Upper lobe of right lung (tissue), 1 donor: Measurements from ENCODE around the gene ZNF385B. TPM values are rescaled to one million over a fixed set of nuclear protein-coding genes. Genes with fewer than 3 reads are reported as not detected.
"Not testable (repeated sequence)": the region's sequence is repeated elsewhere in the genome, so short reads cannot be mapped to it uniquely, and the experiment has no call there.

Experiments used
- ATAC-seq: fragments of 200-7000 bp; cut with Tn5 transposase; one replicate; pipeline ENCODE4 v1.9.1; 2020; ENCODE audit warnings: mild to moderate bottlenecking, moderate library complexity
- DNase-seq: peaks from one replicate; pipeline ENCODE4 v3.0.0-alpha.2; 2020
- H3K27ac ChIP-seq: fragments of 200-600 bp; one replicate; pipeline ENCODE4 v1.8.0; 2022
- H3K27me3 ChIP-seq: fragments of 200-600 bp; one replicate; pipeline ENCODE4 v1.8.0; 2022; ENCODE audit warnings: mild to moderate bottlenecking
- H3K36me3 ChIP-seq: fragments of 200-600 bp; one replicate; pipeline ENCODE4 v1.8.0; 2022
- H3K4me1 ChIP-seq: fragments of 200-600 bp; one replicate; pipeline ENCODE4 v1.8.0; 2022
- H3K4me3 ChIP-seq: fragments of 200-600 bp; one replicate; pipeline ENCODE4 v1.8.0; 2022; ENCODE audit warnings: mild to moderate bottlenecking
- H3K9me3 ChIP-seq: fragments of 200-600 bp; one replicate; pipeline ENCODE4 v1.8.0; 2022
- intact Hi-C: fragments of 100-400 bp; cut with DNase I; formaldehyde crosslinking; loops from one replicate; pipeline ENCODE4 v1.11.0; 2022
- total RNA-seq: library from RNA; stranded (reverse); fragmentation: NEBNext Ultra II Directional; extraction: Animal tissue kit (Norgen Biotek cat#: 25700); gene quantifications from one replicate; pipeline ENCODE4 v1.2.1, GENCODE V29; 2021
- TF ChIP-seq, protein P1 (sequence below): fragments of 200-600 bp; IDR thresholded peaks from one replicate; pipeline ENCODE4 v1.8.0; 2022; ENCODE audit warnings: antibody characterized with exemption
- donor health status: DM: no; HTN: yes; CAD: no; lungs with severe emphysema.

The ZNF385B gene
- total RNA-seq, 1 donor from 2014 or later = 62.3 TPM

DNA sequence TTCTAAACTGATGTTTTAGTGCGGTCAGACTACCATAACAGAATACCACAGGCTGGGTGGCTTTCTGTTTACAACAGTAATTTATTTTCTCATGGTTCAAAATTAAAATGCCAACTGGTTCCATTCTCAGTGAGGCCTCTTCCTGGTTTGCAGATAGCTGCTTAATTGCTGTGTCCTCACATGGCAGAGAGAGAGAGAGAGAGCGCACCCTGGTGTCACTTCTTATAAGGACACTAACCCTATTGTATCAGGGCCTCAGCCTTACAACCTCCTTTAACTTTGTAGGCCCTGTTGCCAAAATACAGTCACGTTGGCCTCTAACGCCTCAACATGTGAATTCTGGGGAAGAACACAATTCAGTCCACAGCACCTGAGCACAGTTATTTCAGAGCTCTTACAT lies 37.5 kb upstream of the ZNF385B start:
- ATAC-seq (no peak), DNase-seq (no peak)
- H3K27ac ChIP-seq = no peak overlapping the region
- intact Hi-C loops = no loop called here
- TF ChIP-seq, protein P1, sequence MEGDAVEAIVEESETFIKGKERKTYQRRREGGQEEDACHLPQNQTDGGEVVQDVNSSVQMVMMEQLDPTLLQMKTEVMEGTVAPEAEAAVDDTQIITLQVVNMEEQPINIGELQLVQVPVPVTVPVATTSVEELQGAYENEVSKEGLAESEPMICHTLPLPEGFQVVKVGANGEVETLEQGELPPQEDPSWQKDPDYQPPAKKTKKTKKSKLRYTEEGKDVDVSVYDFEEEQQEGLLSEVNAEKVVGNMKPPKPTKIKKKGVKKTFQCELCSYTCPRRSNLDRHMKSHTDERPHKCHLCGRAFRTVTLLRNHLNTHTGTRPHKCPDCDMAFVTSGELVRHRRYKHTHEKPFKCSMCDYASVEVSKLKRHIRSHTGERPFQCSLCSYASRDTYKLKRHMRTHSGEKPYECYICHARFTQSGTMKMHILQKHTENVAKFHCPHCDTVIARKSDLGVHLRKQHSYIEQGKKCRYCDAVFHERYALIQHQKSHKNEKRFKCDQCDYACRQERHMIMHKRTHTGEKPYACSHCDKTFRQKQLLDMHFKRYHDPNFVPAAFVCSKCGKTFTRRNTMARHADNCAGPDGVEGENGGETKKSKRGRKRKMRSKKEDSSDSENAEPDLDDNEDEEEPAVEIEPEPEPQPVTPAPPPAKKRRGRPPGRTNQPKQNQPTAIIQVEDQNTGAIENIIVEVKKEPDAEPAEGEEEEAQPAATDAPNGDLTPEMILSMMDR = no peak
- no peaks in the 10 kb centered on the region for H3K27me3 ChIP-seq
- H3K4me3 ChIP-seq = no peak overlapping the region
- H3K9me3 ChIP-seq = no peaks in the 10 kb centered on the region
- no peaks in the 10 kb centered on the region for H3K4me1 ChIP-seq
- H3K36me3 ChIP-seq = no peaks in the 10 kb centered on the region

DNA sequence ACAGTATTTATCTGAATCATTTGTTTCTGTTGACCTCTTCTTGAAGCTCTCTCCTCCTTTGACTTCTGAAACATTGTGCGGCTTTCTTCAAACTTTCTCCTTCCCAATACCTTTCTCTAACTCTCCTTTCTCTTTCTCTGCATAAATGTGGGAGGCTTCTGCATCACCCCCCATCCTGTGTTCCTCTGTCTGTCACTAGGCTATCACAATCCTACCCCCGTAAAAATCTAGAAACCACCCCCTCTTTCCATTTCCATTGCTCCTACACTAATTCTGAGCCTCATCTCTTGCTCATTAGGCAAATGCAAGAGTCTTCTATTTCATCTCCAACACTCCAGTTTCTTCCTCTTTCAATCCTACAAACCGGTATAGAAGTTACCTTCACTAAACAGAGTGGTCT lies 32.2 kb upstream of the ZNF385B start:
- Histone ChIP-seq H3K9me3 (no peaks in the 10 kb centered on the region), H3K4me3 (no peak overlapping the region), H3K27me3 (no peaks in the 10 kb centered on the region), H3K27ac (no peak overlapping the region), H3K4me1 (no peaks in the 10 kb centered on the region), H3K36me3 (no peaks in the 10 kb centered on the region)
- DNase-seq (no peak), ATAC-seq (no peak)
- intact Hi-C loops = no loop called here
- TF ChIP-seq, protein P1 = no peak

DNA sequence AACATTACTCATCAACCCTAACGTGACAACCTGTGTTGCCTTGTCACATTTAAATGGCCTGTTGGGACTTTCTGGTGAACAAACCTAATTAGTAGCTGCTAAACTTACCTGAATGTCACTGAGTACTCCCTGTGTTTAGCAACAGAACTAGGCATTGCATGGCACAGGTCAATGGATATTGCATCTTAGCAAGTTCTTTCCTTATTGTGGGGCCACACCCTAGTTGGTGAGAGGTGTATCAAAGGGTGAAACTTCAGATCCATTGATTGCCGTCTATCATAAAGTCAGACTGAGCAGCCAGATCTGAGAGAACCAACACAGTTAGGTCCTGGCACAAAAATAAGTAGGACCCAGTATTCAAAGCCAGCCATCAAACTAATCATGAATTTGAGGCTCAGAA lies 29.8 kb upstream of the ZNF385B start:
- H3K27me3 ChIP-seq = no peaks in the 10 kb centered on the region
- no peak overlapping the region for H3K27ac ChIP-seq
- H3K4me1 ChIP-seq = no peaks in the 10 kb centered on the region
- DNase-seq = no peak
- no peak overlapping the region for H3K4me3 ChIP-seq
- intact Hi-C loops = no loop called here
- ATAC-seq = no peak
- no peaks in the 10 kb centered on the region for H3K9me3 ChIP-seq
- no peaks in the 10 kb centered on the region for H3K36me3 ChIP-seq
- TF ChIP-seq, protein P1 = no peak

DNA sequence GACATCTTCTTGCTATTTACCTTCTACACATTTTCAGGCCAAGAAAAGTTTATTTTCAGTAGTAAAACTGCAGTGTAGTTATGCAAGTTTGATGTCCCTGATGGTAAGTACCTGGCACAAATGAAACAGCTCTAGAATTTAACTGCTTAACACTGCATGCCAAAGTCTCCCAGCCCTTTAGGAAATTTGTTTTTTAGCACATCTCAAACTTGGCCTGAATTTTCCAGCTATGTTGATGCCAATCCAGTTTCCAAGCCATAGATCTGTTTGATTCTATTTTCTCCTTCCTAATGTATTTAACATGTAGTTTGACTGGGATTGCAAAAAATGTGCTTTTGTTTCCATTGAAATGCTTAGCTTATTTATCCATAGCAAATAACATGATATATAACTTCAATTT lies 29.3 kb upstream of the ZNF385B start:
- ATAC-seq (no peak), DNase-seq (no peak)
- Histone ChIP-seq H3K9me3 (no peaks in the 10 kb centered on the region), H3K36me3 (no peaks in the 10 kb centered on the region), H3K4me3 (no peak overlapping the region), H3K27me3 (no peaks in the 10 kb centered on the region), H3K27ac (no peak overlapping the region), H3K4me1 (no peaks in the 10 kb centered on the region)
- TF ChIP-seq, protein P1 = no peak
- intact Hi-C loops = no loop called here

DNA sequence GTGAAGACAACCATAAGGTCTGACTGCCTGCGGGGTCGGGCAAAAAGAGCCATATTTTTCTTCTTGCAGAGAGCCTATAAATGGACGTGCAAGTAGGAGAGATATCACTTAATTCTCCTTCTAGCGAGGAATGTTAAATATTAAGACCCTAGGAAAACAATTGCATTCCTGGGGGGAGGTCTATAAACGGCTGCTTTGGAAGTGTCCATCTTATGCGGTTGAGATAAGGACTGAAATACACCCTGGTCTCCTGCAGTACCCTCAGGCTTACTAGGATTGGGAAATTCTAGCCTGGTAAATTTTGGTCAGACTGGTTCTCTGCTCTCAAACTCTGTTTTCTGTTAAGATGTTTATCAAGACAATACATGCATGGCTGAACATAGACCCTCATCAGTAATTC lies 27.2 kb upstream of the ZNF385B start:
- intact Hi-C loops, DNase-seq, H3K36me3 ChIP-seq, ATAC-seq, H3K9me3 ChIP-seq, H3K27ac ChIP-seq, H3K4me3 ChIP-seq, H3K4me1 ChIP-seq, H3K27me3 ChIP-seq: not testable (repeated sequence)

DNA sequence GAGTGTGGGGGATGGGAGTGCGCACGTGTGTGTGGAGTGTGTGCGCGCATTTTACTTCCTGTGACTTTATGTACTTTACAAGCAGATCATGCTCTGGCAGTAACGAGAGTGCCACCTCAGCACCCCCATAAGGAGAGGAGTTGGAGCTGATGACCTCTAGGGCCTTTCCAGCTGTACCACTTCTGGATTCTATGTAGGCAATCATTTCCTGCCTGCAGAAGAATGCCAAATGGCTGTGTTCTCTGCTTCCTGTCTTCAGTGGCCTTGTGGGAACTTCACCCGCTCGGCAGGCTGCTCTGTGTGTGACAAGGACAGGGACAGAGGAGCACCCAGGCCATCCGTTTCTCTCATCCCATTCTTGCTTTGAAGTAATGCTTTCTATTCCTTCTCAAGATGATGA lies 22.8 kb upstream of the ZNF385B start:
- H3K36me3 ChIP-seq = no peaks in the 10 kb centered on the region
- ATAC-seq (no peak), DNase-seq (no peak)
- TF ChIP-seq, protein P1 = no peak
- H3K27ac ChIP-seq = no peak overlapping the region
- intact Hi-C loops = no loop called here
- no peaks in the 10 kb centered on the region for H3K4me1 ChIP-seq
- no peaks in the 10 kb centered on the region for H3K27me3 ChIP-seq
- H3K9me3 ChIP-seq = no peaks in the 10 kb centered on the region
- no peak overlapping the region for H3K4me3 ChIP-seq
